ENCODE results near the gene EIF5AL1.

Gene EIF5AL1

GRCh38 chr10:79561257-79561656 is 48.9 kb downstream of the EIF5AL1 start:
- DNase-seq, result no peak

GRCh38 chr10:79562135-79562756 is 49.9 kb downstream of the EIF5AL1 start:
- DNase-seq, result peak; percentile 53

GRCh38 chr10:79563426-79563825 is 51.1 kb downstream of the EIF5AL1 start:
- DNase-seq, result no peak
